NT2/D1 (cell line): ENCODE data around the gene SYNDIG1.

Experiments
- DNase-seq: peaks from one replicate; pipeline ENCODE4 v3.0.0-alpha.2; 2011; ENCODE audit warnings: low read depth, low spot score
- H3K27me3 ChIP-seq: 2 replicates; pipeline ENCODE4 v1.6.0; 2011; ENCODE audit warnings: mild to moderate bottlenecking; ENCODE audit not compliant: insufficient read length, insufficient read depth
- H3K36me3 ChIP-seq: 2 replicates; pipeline ENCODE4 v1.6.1; 2011; ENCODE audit warnings: mild to moderate bottlenecking, low read length, mixed read lengths; ENCODE audit not compliant: insufficient read depth, insufficient read length
- H3K4me1 ChIP-seq: 2 replicates; pipeline ENCODE4 v1.5.1; 2011; ENCODE audit not compliant: insufficient read depth, insufficient read length
- H3K4me3 ChIP-seq: 2 replicates; pipeline ENCODE4 v1.5.1; 2011; ENCODE audit warnings: low read depth; ENCODE audit not compliant: insufficient read length
- H3K9ac ChIP-seq: 2 replicates; pipeline ENCODE4 v1.6.0; 2011; ENCODE audit warnings: low read depth; ENCODE audit not compliant: insufficient read length
- H3K9me3 ChIP-seq: 2 replicates; pipeline ENCODE4 v1.5.1; 2011; ENCODE audit warnings: mild to moderate bottlenecking, low read length; ENCODE audit not compliant: insufficient read depth
- SUZ12 ChIP-seq: IDR thresholded peaks from 2 replicates; pipeline ENCODE4 v1.6.1; 2011; ENCODE audit not compliant: insufficient read length, insufficient read depth; ENCODE audit errors: extremely low read depth
- YY1 ChIP-seq: IDR thresholded peaks from 2 replicates; pipeline ENCODE4 v1.6.1; 2011; ENCODE audit not compliant: insufficient read length, insufficient read depth
- ZNF274 ChIP-seq: IDR thresholded peaks from 2 replicates; pipeline ENCODE4 v1.6.1; 2011; ENCODE audit warnings: mild to moderate bottlenecking, low read depth, low read length

The SYNDIG1 gene

GRCh38 chr20:24670981-24671380 is 201.6 kb downstream of the SYNDIG1 start:
- H3K9ac ChIP-seq, result no peak overlapping the region
- DNase-seq, result no peak
- H3K27me3 ChIP-seq, result no peaks in the 10 kb centered on the region
- H3K9me3 ChIP-seq, result no peaks in the 10 kb centered on the region
- H3K4me1 ChIP-seq, result peaks cover 9% of the 10 kb centered on the region
- H3K4me3 ChIP-seq, result no peak overlapping the region
- no peaks in the 10 kb centered on the region for H3K36me3 ChIP-seq
- TF ChIP-seq YY1 (no peak), SUZ12 (no peak), ZNF274 (no peak)

- Histone ChIP-seq H3K4me1 (peaks cover 9% of the 10 kb centered on the region), H3K9ac (no peak overlapping the region), H3K27me3 (no peaks in the 10 kb centered on the region), H3K9me3 (no peaks in the 10 kb centered on the region), H3K36me3 (no peaks in the 10 kb centered on the region), H3K4me3 (no peak overlapping the region)
- TF ChIP-seq YY1, result no peak
- no peak for TF ChIP-seq SUZ12
- TF ChIP-seq ZNF274, result no peak
- DNase-seq, result no peak
Observed at GRCh38 chr20:24672181-24672880, 202.9 kb downstream of the SYNDIG1 start.

- no peak overlapping the region for H3K4me3 ChIP-seq
- H3K9me3 ChIP-seq, result no peaks in the 10 kb centered on the region
- H3K36me3 ChIP-seq, result no peaks in the 10 kb centered on the region
- H3K9ac ChIP-seq, result no peak overlapping the region
- no peak for DNase-seq
- no peak for TF ChIP-seq SUZ12
- TF ChIP-seq YY1, result no peak
- TF ChIP-seq ZNF274, result no peak
- H3K27me3 ChIP-seq, result no peaks in the 10 kb centered on the region
- peaks cover 9% of the 10 kb centered on the region for H3K4me1 ChIP-seq
Observed at GRCh38 chr20:24672886-24673677, 203.7 kb downstream of the SYNDIG1 start.

DNA sequence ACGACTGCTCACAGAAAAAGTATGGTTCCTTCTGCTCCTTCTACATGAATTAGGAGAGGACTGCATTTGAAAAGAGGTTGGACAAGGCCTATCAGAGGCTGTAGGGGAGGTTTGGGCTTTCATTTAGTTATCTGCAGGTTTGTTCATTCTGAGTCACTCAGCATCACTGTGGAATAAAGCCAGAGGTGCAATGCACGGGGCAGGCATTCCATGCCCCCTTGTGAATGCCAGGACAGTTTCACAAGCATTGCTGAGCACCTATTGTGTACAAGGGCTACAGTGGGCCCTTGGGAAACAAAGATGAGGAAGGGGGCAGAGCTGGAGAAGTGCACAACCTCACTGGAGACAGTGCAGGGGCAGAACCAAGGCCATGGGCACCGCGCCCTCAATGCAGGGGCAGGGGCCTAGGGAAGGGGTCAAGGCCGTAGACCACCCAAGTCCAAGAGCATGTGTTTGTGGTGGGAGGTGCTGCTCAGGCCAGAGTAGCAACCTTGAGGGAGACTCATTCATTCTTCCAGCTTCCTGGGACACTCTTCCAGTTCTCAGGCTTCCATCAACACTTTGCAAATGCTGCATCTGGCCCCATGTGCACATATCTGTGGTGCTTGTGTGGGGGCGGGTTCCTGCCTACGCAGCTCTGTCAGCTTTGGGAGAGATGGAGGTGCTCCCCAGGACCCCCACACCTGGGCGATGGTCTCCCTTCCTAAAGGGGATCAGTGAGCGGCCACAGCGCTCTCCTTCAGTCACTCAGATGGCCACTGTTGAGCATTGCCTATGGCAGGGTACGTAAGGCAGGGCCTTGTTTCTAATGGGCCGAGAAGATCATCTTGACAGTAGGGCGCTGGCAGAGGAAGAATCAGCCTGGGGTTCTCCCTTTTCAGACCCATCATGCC is 204.5 kb downstream of the SYNDIG1 start:
- Histone ChIP-seq H3K27me3 (no peaks in the 10 kb centered on the region), H3K36me3 (no peaks in the 10 kb centered on the region), H3K9ac (no peak overlapping the region), H3K9me3 (no peaks in the 10 kb centered on the region), H3K4me1 (peaks cover 13% of the 10 kb centered on the region), H3K4me3 (no peak overlapping the region)
- DNase-seq, result no peak
- TF ChIP-seq YY1, result no peak

- H3K27me3 ChIP-seq, result no peaks in the 10 kb centered on the region
- H3K9ac ChIP-seq, result no peak overlapping the region
- H3K36me3 ChIP-seq, result no peaks in the 10 kb centered on the region
- H3K9me3 ChIP-seq, result no peaks in the 10 kb centered on the region
- H3K4me1 ChIP-seq, result peaks cover 8% of the 10 kb centered on the region
- no peak for DNase-seq
- H3K4me3 ChIP-seq, result no peak overlapping the region
- no peak for TF ChIP-seq ZNF274
- no peak for TF ChIP-seq YY1
- no peak for TF ChIP-seq SUZ12
Observed at GRCh38 chr20:24674921-24675605, 205.6 kb downstream of the SYNDIG1 start.

GRCh38 chr20:24675651-24676352 is 206.4 kb downstream of the SYNDIG1 start:
- Histone ChIP-seq H3K9ac (no peak overlapping the region), H3K36me3 (no peaks in the 10 kb centered on the region), H3K27me3 (no peaks in the 10 kb centered on the region), H3K4me1 (peaks cover 8% of the 10 kb centered on the region), H3K4me3 (no peak overlapping the region), H3K9me3 (no peaks in the 10 kb centered on the region)
- no peak for TF ChIP-seq YY1
- no peak for TF ChIP-seq ZNF274
- no peak for TF ChIP-seq SUZ12
- DNase-seq, result no peak
